Thyroid gland (tissue), 4 donors: ENCODE measurements around the gene METTL4. TPM values are rescaled to one million over a fixed set of nuclear protein-coding genes. Genes with fewer than 3 reads are reported as not detected.

Source experiments
- DNase-seq, 2 donors: peaks; one replicate each; pipeline ENCODE4 v3.0.0-alpha.2; 2019
- H3K27ac ChIP-seq, 3 donors: fragments of 200-600 bp; sonication (generic); 1 replicate in 2 of 3; 2 replicates in 1 of 3; pipeline ENCODE4 v1.5.1; 2016 to 2019; ENCODE audit warnings: mild to moderate bottlenecking in 1 of 3, moderate library complexity in 1 of 3
- H3K27me3 ChIP-seq: fragments of 200-600 bp; sonication (generic); one replicate; pipeline ENCODE4 v1.5.1; 2019
- H3K36me3 ChIP-seq, 2 donors: fragments of 200-600 bp; sonication (generic); one replicate each; pipeline ENCODE4 v1.5.1; 2016 to 2019
- H3K4me1 ChIP-seq, 2 donors: fragments of 200-600 bp; sonication (generic); one replicate each; pipeline ENCODE4 v1.5.1; 2017 to 2019
- H3K4me3 ChIP-seq, 3 donors: fragments of 200-600 bp; sonication (generic); replicated peaks in 1 of 3; 1 replicate in 2 of 3; 2 replicates in 1 of 3; pipeline ENCODE4 v1.5.1; 2016; ENCODE audit warnings: mild to moderate bottlenecking in 1 of 3
- H3K9me3 ChIP-seq: fragments of 200-600 bp; sonication (generic); one replicate; pipeline ENCODE4 v1.5.1; 2017
- CTCF ChIP-seq, 6 experiments: fragments of 200-600 bp in 3 of 6; fragments of 450-650 bp in 3 of 6; sonication (generic) in 3 of 6; IDR thresholded peaks; one replicate each; pipeline ENCODE4 v1.5.1; 2016 to 2019; ENCODE audit warnings: antibody characterized with exemption in 6 of 6, mild to moderate bottlenecking in 2 of 6, inconsistent platforms in 1 of 6, moderate library complexity in 1 of 6
- POLR2A ChIP-seq, 2 donors: fragments of 450-650 bp; IDR thresholded peaks; one replicate each; pipeline ENCODE4 v1.6.1; 2017; ENCODE audit warnings: antibody characterized with exemption in 2 of 2, mild to moderate bottlenecking in 2 of 2, moderate library complexity in 1 of 2
- WGBS, 2 donors: methylation state at CpG; one replicate each; pipeline ENCODE4 v1.1.5; 2017; 5-methylcytosine and 5-hydroxymethylcytosine counted together
- intact Hi-C: fragments of 100-400 bp; cut with DNase I; formaldehyde crosslinking; loops from one replicate; pipeline ENCODE4 v1.15.1; 2023
- total RNA-seq, 4 donors: library from RNA; depleted of rRNA; stranded (reverse); fragments of >200 nt; gene quantifications; one replicate each; pipeline ENCODE4 v1.2.3, GENCODE V29; 2016

The METTL4 gene
- total RNA-seq, 4 donors from 2014 or later: 9.9 to 21.8 (median 16.5) TPM

- no peak overlapping the region for H3K4me3 ChIP-seq
- H3K4me1 ChIP-seq: no peaks in the 10 kb centered on the region
- no peak for TF ChIP-seq CTCF (IDR thresholded peaks at IDR 0.05)
- TF ChIP-seq POLR2A (IDR thresholded peaks at IDR 0.05): no peak
- H3K27me3 ChIP-seq: no peaks in the 10 kb centered on the region
- 90 to 91% methylated on average over 2 of the region's 2 CpGs for WGBS, 2 donors
- intact Hi-C loops: no loop called here
- H3K27ac ChIP-seq: no peak overlapping the region
- no peaks in the 10 kb centered on the region for H3K36me3 ChIP-seq
- no peak for DNase-seq
- no peaks in the 10 kb centered on the region for H3K9me3 ChIP-seq
Observed at GRCh38 chr18:2590303-2590702, 19.0 kb upstream of the METTL4 start.

- DNase-seq: no peak
- Histone ChIP-seq H3K9me3 (no peaks in the 10 kb centered on the region), H3K27ac (no peak overlapping the region), H3K4me3 (no peak overlapping the region), H3K36me3 (no peaks in the 10 kb centered on the region), H3K4me1 (no peaks in the 10 kb centered on the region), H3K27me3 (no peaks in the 10 kb centered on the region)
- WGBS, 2 donors: 83 to 89% methylated on average over 3 of the region's 3 CpGs
- intact Hi-C loops: no loop called here
- no peak for TF ChIP-seq CTCF (IDR thresholded peaks at IDR 0.05)
- TF ChIP-seq POLR2A (IDR thresholded peaks at IDR 0.05): no peak
Observed at GRCh38 chr18:2589345-2590068, 18.2 kb upstream of the METTL4 start.

GRCh38 chr18:2588666-2589344 is 17.5 kb upstream of the METTL4 start:
- no peaks in the 10 kb centered on the region for H3K4me1 ChIP-seq
- WGBS, 2 donors: 84 to 94% methylated on average over 5 of the region's 5 CpGs
- no peak for DNase-seq
- intact Hi-C loops: no loop called here
- no peaks in the 10 kb centered on the region for H3K36me3 ChIP-seq
- H3K27me3 ChIP-seq: no peaks in the 10 kb centered on the region
- no peak overlapping the region for H3K4me3 ChIP-seq
- H3K27ac ChIP-seq: no peak overlapping the region
- TF ChIP-seq CTCF (IDR thresholded peaks at IDR 0.05) (no peak), POLR2A (IDR thresholded peaks at IDR 0.05) (no peak)
- H3K9me3 ChIP-seq: no peaks in the 10 kb centered on the region

- WGBS, 2 donors: 90 to 92% methylated on average over 3 of the region's 3 CpGs
- no peaks in the 10 kb centered on the region for H3K9me3 ChIP-seq
- H3K4me1 ChIP-seq: no peaks in the 10 kb centered on the region
- no peak for DNase-seq
- intact Hi-C loops: no loop called here
- no peaks in the 10 kb centered on the region for H3K36me3 ChIP-seq
- no peaks in the 10 kb centered on the region for H3K27me3 ChIP-seq
- no peak for TF ChIP-seq POLR2A (IDR thresholded peaks at IDR 0.05)
- no peak for TF ChIP-seq CTCF (IDR thresholded peaks at IDR 0.05)
- no peak overlapping the region for H3K4me3 ChIP-seq
- H3K27ac ChIP-seq: no peak overlapping the region
Observed at GRCh38 chr18:2587788-2588187, 16.5 kb upstream of the METTL4 start.

GRCh38 chr18:2573408-2573807 is 2.1 kb upstream of the METTL4 start:
- TF ChIP-seq CTCF (IDR thresholded peaks at IDR 0.05) (no peak), POLR2A (IDR thresholded peaks at IDR 0.05) (no peak)

More at GRCh38 chr18:2573408-2573807, 2.1 kb upstream of the METTL4 start:
- H3K36me3 ChIP-seq: no peaks in the 10 kb centered on the region
- H3K4me3 ChIP-seq: no peak overlapping the region
- no peaks in the 10 kb centered on the region for H3K9me3 ChIP-seq
- H3K4me1 ChIP-seq: peaks cover 5 to 13% of the 10 kb centered on the region in 2 donors
- whole genome bisulfite sequencing, 2 donors: 48 to 49% methylated on average over 2 of the region's 2 CpGs
- H3K27me3 ChIP-seq: no peaks in the 10 kb centered on the region
- no peak overlapping the region for H3K27ac ChIP-seq
- no peak for DNase-seq
- intact Hi-C loops: loop anchor here (10.0 kb wide), 1 partner anchor 81 kb away; the partner anchor contains the start of gene SMCHD1
